GM12801 (cell line): Measurements from ENCODE around the gene ITPKB.

ENCODE experiments used
- TF ChIP-seq, protein P1 (sequence below): IDR thresholded peaks from one replicate; pipeline ENCODE4 v1.5.1; 2011; ENCODE audit warnings: control low read depth; ENCODE audit not compliant: insufficient read length; ENCODE audit errors: extremely low read depth

ITPKB gene

DNA sequence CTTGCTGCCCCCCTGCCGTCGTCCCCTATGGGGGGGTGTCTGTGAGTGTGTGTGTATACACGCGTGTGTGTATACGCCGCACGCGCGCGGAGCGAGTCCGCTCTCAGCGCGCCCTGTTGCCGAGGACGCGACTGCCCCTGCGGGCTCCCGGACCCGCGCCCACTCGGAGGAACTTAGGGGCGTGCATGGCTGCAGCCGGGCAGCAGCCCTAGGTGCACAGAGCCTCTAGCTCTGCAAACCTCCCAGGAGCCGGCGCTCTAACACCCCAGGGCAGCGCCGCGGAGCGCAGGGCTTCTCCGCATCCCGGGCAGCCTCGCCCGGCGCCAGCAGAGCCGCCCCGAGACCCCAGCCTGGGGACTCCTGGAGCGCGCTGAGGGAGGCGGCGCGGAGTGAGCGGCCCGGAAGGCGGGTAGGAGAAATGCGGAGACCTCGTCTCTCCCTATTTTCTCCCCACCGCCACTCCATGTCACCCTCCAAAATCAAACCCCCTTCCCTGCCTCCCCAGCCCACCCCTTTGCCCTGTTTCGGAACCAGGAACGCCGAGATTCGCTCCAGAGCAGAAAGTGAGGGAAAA is 574 bp downstream of the ITPKB start:
- TF ChIP-seq, protein P1, sequence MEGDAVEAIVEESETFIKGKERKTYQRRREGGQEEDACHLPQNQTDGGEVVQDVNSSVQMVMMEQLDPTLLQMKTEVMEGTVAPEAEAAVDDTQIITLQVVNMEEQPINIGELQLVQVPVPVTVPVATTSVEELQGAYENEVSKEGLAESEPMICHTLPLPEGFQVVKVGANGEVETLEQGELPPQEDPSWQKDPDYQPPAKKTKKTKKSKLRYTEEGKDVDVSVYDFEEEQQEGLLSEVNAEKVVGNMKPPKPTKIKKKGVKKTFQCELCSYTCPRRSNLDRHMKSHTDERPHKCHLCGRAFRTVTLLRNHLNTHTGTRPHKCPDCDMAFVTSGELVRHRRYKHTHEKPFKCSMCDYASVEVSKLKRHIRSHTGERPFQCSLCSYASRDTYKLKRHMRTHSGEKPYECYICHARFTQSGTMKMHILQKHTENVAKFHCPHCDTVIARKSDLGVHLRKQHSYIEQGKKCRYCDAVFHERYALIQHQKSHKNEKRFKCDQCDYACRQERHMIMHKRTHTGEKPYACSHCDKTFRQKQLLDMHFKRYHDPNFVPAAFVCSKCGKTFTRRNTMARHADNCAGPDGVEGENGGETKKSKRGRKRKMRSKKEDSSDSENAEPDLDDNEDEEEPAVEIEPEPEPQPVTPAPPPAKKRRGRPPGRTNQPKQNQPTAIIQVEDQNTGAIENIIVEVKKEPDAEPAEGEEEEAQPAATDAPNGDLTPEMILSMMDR = no peak

DNA sequence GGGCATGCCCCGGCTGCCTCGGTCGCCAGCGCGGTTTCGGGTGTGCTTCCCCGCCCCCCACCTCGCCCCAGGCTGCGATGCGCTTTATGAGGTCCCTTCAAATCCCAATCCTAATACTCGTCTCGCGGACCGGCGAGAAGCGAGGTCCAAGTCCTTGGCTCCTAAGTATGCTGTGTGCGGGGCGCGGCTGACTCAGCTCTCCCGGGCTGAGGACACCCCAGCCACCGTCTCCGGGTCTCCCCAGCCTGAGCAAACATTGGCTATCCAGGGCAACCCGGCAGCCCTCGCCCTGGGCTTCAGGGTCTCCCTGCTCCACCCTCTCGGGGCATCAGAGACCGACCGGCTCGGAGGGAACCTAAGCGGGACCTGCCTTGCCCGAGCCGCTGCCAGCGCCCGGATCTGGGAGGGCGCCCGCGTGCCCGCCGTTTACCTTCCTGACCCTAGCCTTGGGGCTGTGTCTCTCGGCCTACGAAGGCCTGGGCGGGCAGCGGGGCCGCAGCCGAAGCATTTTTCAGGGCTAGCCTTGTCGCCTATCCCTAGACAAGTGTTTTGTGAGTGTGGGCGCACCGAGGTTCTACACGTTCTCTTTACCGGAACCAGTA is 1.2 kb downstream of the ITPKB start:
- TF ChIP-seq, protein P1 = no peak

DNA sequence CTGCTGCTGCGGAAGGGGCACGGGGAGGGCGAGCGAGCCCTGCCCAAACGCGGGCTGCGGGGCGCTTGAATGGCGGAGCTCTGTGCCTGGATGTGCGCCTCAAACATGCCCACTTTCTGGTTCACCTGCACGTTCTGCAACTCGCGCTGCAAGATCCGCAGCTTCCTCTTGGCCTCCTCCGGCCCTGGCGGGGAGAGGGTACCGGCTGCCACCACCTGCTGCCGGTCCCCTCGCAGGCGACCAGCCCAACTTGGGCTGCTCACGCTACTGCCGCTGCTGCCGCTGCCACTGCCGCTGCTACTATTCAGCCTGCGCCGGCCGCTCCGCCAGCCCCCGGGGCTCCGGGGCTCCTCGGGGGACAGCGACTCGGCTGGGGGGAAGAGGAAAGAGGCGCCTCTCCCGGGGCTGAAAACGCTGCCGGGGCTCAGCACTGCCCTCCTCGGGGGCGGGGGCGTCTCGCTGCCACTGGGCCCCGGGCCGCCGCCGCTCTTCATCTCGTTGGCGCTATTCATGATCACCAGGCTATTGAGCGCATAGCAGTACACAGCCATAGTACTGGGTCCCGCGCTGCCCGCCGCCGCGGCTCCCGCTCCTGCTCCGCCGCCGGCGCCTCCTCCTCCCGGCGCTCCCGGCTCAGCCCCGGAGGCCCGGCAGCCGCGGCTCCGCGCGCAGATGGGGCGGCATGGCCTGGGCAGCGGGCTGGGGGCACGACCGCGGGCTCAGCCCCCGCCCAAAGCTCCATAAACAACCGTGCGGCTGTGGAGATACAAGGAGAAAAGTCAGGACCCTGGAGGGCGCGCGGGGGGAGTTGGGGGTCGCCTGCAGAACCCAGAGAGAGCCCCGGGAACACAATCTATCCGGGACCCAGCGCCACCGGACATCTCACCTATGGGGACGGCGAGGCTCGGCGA is 1.9 kb downstream of the ITPKB start:
- TF ChIP-seq, protein P1 = no peak

DNA sequence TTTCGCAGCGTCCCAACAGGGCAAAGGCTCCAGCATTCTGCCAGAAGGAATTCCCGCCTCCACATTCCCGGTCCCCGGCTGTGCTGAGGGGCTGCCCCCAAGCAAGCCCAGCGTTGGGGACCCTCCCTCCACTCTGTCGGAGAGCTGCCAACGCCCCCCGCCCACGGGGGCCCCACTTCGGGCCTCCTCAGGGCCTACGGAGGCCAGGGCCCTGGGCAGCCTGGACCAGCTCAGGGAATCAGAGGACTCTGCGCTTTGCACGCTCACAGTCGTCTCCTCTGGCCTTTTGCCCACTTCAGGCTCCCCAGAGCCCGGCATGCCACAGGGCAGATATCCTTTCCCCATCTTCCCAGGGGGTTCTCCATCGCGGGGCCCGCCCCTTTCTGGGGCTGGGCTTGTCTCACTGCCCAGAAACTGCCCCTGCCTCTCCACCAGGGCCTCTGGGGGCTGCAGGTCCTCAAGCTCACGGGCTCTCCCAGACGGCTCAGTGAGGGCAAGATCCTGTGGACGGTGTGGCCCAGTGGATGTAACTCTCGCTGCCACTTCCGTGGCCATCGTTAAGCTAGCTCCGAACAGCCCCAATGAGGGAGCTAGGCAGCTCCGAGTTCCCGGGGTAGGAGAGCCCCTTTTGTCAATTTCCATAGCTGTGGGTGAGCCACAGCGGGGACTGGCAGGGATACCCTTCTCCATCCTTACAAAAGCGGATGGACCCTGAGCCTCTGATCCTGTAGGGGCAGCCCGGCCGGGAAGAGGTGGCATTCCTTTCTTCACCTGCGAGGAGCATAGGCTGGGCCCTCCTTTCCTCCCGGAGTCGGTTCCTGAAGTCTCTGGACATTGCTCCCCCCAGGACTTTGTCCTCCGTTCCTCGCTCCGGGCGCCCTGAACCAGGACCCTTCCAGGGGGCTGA is 2.8 kb downstream of the ITPKB start:
- TF ChIP-seq, protein P1 = no peak

DNA sequence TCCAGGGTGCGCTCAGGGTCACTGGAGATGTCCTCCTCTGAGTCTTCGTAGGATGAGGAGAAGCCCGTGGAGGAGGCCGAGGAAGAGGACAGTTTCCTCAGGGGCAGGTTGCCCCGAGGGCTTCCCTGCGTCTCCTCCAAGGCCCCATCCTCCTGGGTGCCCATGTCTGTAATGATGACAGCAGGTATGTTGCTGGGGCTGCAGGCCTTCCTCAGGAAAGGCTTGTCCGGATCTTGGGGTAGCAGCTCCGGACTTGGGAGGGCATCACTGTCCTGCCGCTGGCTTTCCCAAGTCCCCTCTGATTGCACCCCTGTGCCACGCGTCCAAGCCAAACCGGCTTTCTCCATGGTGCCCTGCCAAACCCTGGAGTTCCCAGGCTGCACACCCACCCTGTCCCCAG is 3.5 kb downstream of the ITPKB start:
- TF ChIP-seq, protein P1 = no peak

DNA sequence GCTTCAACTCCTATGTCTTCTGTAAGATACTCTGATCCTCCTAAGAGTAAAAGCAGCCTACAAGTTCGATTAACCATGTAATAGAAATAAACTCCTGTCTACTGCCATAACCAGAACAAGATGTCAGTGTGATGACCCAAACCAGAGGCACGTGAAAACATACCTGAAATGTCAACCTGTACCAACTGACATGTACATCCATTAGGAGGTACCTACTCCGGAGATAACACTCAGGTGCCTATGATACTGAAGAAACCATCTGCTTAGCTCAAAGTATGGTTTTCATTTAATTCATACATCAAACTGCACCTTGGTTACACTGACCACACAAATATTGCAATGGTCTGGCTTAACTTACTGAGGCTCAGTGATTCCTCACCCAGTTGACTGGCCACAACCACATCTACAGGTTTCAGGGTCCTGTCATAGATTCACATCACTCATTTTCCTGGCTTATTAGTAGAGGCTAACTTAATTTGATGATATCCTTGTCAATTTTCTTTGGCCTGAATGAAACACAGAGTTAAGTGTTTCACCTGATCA is 4.4 kb downstream of the ITPKB start:
- TF ChIP-seq, protein P1 = no peak
